GM18867 (cell line): ENCODE data around the gene CSRP1.

Experiments
- ATAC-seq: cut with Tn5 transposase; IDR thresholded peaks from one replicate; pipeline ENCODE4 v1.9.1; 2021; ENCODE audit warnings: mild to moderate bottlenecking, moderate library complexity; ENCODE audit not compliant: unreplicated experiment

The CSRP1 gene

GRCh38 chr1:201457508-201457960, 49.4 kb downstream of the CSRP1 start:
- no peak for ATAC-seq

- peak; percentile 69 for ATAC-seq
These were observed 50.2 kb downstream of the CSRP1 start for GRCh38 chr1:201456499-201457309.

- no peak for ATAC-seq
These were observed 51.8 kb downstream of the CSRP1 start for GRCh38 chr1:201455098-201455497.

DNA sequence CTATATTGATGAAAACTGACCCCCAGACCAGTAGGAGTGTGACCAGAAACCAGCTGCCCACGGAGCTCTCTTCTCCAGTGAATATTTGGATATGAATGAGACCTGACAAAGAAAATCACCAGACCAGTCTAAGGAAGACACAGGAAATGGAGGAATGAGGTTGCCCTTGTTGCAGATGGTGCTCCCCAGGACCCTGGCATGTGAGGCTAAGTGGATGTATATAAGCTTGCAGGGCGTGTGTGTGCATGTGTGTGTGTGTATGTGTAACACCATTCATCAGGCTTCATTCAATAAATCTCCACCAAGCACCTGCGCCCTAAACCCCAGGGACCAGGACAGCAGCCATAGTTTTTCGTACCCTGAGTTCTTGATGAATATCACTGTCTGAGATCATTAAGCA, 52.3 kb downstream of the CSRP1 start:
- ATAC-seq, result no peak

DNA sequence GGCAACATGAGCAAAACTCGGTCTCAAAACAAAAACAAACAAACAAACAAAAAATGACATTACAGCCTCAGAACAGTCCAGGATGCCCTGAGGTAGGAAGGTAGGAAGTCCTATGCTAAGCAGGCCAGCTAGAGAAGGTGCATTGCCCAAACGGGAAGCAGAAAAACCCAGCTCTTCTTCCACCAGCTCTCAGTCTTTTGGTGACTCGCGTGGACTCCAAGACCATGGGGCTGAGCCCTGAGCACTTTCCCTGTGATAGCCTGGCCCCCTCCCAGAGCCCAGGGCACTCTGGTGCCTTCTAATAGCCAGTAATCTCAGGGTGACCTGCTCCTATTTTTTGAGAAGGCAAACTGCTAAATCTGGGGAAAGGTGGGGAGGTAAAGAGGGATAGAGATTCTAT, 54.1 kb downstream of the CSRP1 start:
- no peak for ATAC-seq

- no peak for ATAC-seq
These were observed 56.1 kb downstream of the CSRP1 start for GRCh38 chr1:201450721-201451291.

DNA sequence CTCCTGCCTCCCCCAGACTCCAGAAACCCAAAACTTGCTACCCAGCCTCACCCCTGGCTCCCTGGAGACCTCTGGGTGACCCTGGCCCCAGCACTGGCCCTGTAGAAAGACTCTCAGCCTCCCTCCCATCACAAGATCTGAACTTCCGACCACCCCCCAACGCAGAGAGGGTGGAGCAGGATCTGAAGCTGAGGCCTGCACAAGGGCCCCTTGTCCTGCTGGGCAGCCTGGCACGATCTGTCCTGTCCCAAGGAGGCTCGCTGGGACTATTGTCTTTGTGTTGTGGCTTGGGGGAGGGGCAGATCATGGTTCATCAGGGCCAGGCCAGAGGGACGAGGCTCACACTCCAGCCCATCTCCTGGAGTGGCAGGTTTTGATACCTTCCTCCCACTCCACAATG, 57.9 kb downstream of the CSRP1 start:
- no peak for ATAC-seq

- peak; percentile 72 for ATAC-seq
These were observed 58.7 kb downstream of the CSRP1 start for GRCh38 chr1:201447903-201448871.

- ATAC-seq, result no peak
These were observed 61.6 kb downstream of the CSRP1 start for GRCh38 chr1:201445310-201445709.

DNA sequence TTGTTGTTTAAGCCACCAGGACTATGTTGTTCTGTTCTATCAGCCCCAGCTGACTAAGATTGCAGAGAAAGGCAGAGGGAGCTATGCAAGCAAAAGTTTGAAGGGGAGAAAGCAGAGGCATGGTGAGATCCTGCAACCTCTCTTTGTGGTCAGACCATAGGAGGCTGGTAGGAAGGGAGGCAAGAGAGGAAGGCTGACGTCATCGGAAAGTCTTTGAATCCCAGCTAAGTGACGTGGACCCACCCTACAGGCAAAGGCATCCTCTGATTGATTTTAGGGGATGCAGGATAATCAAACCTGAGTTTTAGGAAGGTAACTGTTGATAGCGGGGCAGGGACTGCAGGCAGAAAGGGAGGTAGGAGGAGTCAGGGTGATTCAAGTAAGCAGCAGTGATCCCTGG, 62.1 kb downstream of the CSRP1 start:
- no peak for ATAC-seq

DNA sequence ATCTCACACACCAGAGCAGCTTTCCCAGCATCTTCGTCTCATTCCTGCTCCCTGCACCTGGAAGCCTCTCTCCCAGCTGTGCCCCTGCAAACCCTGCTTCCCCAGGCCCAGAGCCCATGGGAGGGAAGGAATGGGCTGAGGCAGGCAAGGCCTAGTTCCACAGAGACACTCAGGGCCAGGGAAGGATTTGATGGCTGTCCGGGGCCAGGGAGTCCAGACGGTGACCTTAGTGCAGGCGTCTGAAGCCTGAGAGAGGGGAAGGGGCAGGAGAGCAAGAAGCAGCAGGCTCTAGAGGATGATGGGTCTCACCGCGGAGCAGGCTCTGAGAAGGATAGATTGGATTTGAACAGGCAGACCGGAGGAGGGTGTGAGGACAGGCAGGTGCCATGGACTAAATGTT, 63.2 kb downstream of the CSRP1 start:
- no peak for ATAC-seq

DNA sequence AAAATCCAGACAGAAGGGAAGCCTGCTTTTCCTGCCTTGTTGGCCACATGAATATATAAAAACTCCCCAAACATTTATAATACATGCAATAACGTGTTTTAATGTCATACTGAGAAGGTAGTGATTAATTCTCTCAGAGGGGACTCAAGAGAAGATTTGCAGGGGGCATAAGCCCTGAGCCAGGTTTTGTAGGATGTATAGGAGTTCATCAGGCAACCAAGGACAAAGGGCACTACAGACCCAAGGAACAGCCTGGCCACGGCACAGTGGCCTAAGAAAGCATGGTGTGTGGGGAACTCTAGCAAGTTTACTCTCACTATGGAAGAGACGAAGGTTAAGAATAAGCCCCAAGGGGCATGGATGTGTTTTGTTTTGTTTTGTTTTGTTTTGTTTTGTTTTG, 70.0 kb downstream of the CSRP1 start:
- ATAC-seq, result no peak

DNA sequence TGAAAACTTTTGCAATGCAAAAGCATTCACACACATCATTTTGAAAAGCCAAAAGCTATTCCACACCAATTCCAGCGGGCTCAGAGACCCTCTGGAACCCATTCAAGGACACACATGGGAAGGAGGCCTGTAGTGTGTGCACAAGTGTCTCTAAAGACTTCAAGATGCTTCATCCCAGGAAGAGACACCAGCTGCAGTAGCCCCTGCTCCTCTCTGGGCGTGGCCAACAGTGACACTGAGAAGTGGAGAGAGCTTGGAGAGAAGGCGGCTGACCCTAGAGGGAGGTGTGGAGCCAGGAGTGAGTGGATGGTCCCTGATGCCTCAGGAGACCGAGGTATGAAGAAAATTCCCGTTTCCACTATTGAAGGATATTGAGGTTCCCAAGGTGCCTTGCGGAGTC, 70.5 kb downstream of the CSRP1 start:
- ATAC-seq, result no peak

DNA sequence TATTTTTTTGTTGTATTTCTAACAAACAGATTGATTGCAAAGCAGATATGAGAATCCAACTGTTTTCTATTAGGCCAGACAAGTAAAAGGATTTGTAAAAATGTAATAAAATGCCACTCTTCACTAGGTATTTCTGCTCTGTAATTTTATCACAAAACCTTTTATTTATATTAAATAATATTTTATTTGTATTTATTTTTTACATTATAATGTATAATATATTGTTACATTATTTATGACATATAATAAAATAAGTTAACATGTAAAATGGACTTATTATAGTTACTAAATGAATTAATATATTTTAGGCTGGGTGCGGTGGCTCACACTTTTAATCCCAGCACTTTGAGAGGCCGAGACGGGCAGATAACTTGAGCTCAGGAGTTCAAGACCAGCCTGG, 72.7 kb downstream of the CSRP1 start:
- no peak for ATAC-seq

GRCh38 chr1:201433609-201434008, 73.3 kb downstream of the CSRP1 start:
- ATAC-seq, result no peak
